Measurements from ENCODE around the gene RFX2. TPM values are rescaled to one million over a fixed set of nuclear protein-coding genes. Genes with fewer than 3 reads are reported as not detected.

RFX2 gene
- total and polyA plus RNA-seq, 10 of the 15 experiments (the other 5 are each of a cell fraction or from before 2014, with no cell fraction given): 3.2 to 9.8 (median 4.7) TPM

DNA sequence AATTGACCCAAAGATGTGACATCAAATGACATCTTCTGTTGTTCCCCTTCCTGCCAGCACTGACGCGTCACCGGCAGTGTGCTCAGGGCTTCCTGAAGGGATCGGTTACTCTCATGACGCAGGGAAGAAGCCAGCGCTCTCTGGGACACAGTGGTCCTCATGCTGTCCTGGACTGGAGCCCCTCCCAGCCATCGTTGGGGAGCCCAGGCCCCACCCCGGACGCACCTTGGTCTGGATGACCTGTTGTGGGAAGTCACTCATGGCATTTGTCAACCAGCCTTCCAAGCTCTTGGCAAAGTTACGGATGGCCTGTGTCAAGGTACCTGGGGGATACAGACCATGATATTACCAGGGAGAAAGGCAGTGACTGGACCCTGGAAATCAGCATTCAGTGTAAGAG, 106.3 kb downstream of the RFX2 start:
- ChIA-PET CTCF (interaction anchor here (1.6 kb wide), 1 partner anchor 18 kb away, joined by 4 read pairs; no protein-coding TSS in a partner anchor), RAD21 (ENCODE audit: unreplicated experiment) (no interaction called here), POLR2A (no interaction called here), SMC1A (ENCODE audit: uncharacterized antibody, unreplicated experiment) (no interaction called here)
- FAIRE-seq: no peak
- BruUV-seq (replicated peaks): no TSS peak
- H3K27ac ChIP-seq (ENCODE audit: control insufficient read depth, insufficient read depth): no peak overlapping the region
- H3K4me2 ChIP-seq (ENCODE audit: control insufficient read depth, insufficient read depth): no peak overlapping the region
- H3K9ac ChIP-seq (ENCODE audit: control insufficient read depth, insufficient read depth, low read length): no peak overlapping the region
- no peaks in the 10 kb centered on the region for H4K20me1 ChIP-seq (ENCODE audit: control insufficient read depth, insufficient read depth)
- in situ Hi-C loops (cut with MboI): no loop called here
- no peak for DNase-seq (ENCODE audit: low read depth, low spot score)
- no peaks in the 10 kb centered on the region for H3K9me3 ChIP-seq (replicated peaks; ENCODE audit: control insufficient read depth, insufficient read depth, low read length)
- TF ChIP-seq NBN (IDR thresholded peaks at IDR 0.05) (no peak), ETV6 (conservative IDR thresholded peaks at IDR 0.05 in 1 of 2, IDR thresholded peaks at IDR 0.05 in 1 of 2; ENCODE audit: borderline replicate concordance in 1 of 2, low read depth in 1 of 2) (no peak), BRCA1 (IDR thresholded peaks at IDR 0.05; ENCODE audit: low read depth, low read length) (no peak), ZSCAN29 (IDR thresholded peaks at IDR 0.05) (no peak), POLR2AphosphoS2 (IDR thresholded peaks at IDR 0.05; ENCODE audit: low read depth, low read length) (no peak), PAX8 (IDR thresholded peaks at IDR 0.05) (no peak), SUPT20H (IDR thresholded peaks at IDR 0.05; ENCODE audit: borderline replicate concordance, control insufficient read depth, low read depth, low read length) (no peak), KDM1A (IDR thresholded peaks at IDR 0.05; ENCODE audit: borderline replicate concordance) (no peak), DPF2 (IDR thresholded peaks at IDR 0.05) (no peak), TCF3 (IDR thresholded peaks at IDR 0.05; ENCODE audit: borderline replicate concordance, insufficient read depth, low read depth, low read length) (no peak)
- TF ChIP-seq, protein P1, sequence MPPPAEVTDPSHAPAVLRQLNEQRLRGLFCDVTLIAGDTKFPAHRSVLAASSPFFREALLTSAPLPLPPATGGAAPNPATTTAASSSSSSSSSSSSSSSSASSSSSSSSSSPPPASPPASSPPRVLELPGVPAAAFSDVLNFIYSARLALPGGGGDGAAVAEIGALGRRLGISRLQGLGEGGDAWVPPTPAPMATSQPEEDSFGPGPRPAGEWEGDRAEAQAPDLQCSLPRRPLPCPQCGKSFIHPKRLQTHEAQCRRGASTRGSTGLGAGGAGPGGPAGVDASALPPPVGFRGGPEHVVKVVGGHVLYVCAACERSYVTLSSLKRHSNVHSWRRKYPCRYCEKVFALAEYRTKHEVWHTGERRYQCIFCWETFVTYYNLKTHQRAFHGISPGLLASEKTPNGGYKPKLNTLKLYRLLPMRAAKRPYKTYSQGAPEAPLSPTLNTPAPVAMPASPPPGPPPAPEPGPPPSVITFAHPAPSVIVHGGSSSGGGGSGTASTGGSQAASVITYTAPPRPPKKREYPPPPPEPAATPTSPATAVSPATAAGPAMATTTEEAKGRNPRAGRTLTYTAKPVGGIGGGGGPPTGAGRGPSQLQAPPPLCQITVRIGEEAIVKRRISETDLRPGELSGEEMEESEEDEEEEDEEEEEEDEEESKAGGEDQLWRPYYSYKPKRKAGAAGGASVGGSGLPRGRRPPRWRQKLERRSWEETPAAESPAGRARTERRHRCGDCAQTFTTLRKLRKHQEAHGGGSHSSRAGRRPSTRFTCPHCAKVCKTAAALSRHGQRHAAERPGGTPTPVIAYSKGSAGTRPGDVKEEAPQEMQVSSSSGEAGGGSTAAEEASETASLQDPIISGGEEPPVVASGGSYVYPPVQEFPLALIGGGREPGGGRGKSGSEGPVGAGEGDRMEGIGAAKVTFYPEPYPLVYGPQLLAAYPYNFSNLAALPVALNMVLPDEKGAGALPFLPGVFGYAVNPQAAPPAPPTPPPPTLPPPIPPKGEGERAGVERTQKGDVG (CRISPR knock-in tag; IDR thresholded peaks at IDR 0.05): no peak
- TF ChIP-seq, protein P2, sequence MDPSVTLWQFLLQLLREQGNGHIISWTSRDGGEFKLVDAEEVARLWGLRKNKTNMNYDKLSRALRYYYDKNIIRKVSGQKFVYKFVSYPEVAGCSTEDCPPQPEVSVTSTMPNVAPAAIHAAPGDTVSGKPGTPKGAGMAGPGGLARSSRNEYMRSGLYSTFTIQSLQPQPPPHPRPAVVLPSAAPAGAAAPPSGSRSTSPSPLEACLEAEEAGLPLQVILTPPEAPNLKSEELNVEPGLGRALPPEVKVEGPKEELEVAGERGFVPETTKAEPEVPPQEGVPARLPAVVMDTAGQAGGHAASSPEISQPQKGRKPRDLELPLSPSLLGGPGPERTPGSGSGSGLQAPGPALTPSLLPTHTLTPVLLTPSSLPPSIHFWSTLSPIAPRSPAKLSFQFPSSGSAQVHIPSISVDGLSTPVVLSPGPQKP (IDR thresholded peaks at IDR 0.05; ENCODE audit: low read depth, low read length): no peak
- no peaks in the 10 kb centered on the region for H3K4me1 ChIP-seq (ENCODE audit: control insufficient read depth, insufficient read depth, low read length)
- no peaks in the 10 kb centered on the region for H3K36me3 ChIP-seq (ENCODE audit: control insufficient read depth in 2 of 2, insufficient read depth in 2 of 2, low read length in 1 of 2)
- WGBS (ENCODE audit: insufficient coverage, insufficient replicate concordance, low lambda C conversion rate, missing lambda C conversion rate): 90% methylated on average over 10 of the region's 10 CpGs
- H3K4me3 ChIP-seq: no peak overlapping the region
- no peaks in the 10 kb centered on the region for H3K27me3 ChIP-seq (replicated peaks in 1 of 2; ENCODE audit: control insufficient read depth in 2 of 2, insufficient read depth in 2 of 2, low read length in 1 of 2)
- intact Hi-C loops (cut with micrococcal nuclease; ENCODE audit: unreplicated experiment): no loop called here
- ATAC-seq: no peak
- no peak overlapping the region for H2AFZ ChIP-seq (ENCODE audit: control insufficient read depth, low read depth, low read length)
- no peaks in the 10 kb centered on the region for H3K79me2 ChIP-seq (ENCODE audit: control insufficient read depth, insufficient read depth, low read length)
